GM18499 (cell line): ENCODE measurements around the gene SAP30L.

Experiments
- ATAC-seq: cut with Tn5 transposase; IDR thresholded peaks from one replicate; pipeline ENCODE4 v1.9.1; 2021; ENCODE audit warnings: moderate number of reproducible peaks; ENCODE audit not compliant: insufficient read depth, unreplicated experiment

Gene SAP30L

GRCh38 chr5:154503698-154504039 lies 57.9 kb downstream of the SAP30L start:
- no peak for ATAC-seq

- no peak for ATAC-seq
Measured at GRCh38 chr5:154505567-154505966, 59.8 kb downstream of the SAP30L start.

- no peak for ATAC-seq
Measured at GRCh38 chr5:154506049-154506715, 60.4 kb downstream of the SAP30L start.

GRCh38 chr5:154506716-154507080 lies 60.9 kb downstream of the SAP30L start:
- no peak for ATAC-seq

- ATAC-seq = no peak
Measured at GRCh38 chr5:154508114-154508513, 62.3 kb downstream of the SAP30L start.

GRCh38 chr5:154509784-154510555 lies 64.2 kb downstream of the SAP30L start:
- no peak for ATAC-seq
